GM12872 (cell line): ENCODE results near the gene OR4D10.

Source experiments
- TF ChIP-seq, protein P1 (sequence below): IDR thresholded peaks from 3 replicates; pipeline ENCODE4 v1.5.1; 2011; ENCODE audit warnings: low read depth, mild to moderate bottlenecking, low read length, moderate library complexity; ENCODE audit not compliant: insufficient read depth

OR4D10 gene

DNA sequence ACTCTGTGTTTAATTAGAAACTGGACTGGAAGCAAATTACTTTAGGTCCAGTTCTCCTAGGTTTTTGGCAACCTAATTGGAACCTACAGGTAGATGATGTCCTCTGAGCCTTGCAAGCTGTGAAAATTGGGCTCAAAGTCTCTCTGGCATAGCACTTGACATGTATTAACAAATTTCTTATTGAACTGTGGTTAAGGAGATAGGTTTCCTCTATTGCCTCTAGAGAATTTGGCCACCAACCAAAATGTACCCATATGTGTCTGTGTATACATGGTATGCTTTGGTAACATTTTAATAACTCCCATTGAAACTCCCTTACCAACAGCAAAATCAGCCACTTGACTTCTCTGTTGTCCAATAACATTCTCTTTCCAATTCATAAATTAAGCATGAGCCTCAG, at the start of gene OR4D10:
Gene OR4D10 (plus strand): TSS at position 301 of the 400 bp plus-strand sequence. CDS start 4,115 bp downstream, outside the sequence.
- TF ChIP-seq, protein P1, sequence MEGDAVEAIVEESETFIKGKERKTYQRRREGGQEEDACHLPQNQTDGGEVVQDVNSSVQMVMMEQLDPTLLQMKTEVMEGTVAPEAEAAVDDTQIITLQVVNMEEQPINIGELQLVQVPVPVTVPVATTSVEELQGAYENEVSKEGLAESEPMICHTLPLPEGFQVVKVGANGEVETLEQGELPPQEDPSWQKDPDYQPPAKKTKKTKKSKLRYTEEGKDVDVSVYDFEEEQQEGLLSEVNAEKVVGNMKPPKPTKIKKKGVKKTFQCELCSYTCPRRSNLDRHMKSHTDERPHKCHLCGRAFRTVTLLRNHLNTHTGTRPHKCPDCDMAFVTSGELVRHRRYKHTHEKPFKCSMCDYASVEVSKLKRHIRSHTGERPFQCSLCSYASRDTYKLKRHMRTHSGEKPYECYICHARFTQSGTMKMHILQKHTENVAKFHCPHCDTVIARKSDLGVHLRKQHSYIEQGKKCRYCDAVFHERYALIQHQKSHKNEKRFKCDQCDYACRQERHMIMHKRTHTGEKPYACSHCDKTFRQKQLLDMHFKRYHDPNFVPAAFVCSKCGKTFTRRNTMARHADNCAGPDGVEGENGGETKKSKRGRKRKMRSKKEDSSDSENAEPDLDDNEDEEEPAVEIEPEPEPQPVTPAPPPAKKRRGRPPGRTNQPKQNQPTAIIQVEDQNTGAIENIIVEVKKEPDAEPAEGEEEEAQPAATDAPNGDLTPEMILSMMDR = no peak

DNA sequence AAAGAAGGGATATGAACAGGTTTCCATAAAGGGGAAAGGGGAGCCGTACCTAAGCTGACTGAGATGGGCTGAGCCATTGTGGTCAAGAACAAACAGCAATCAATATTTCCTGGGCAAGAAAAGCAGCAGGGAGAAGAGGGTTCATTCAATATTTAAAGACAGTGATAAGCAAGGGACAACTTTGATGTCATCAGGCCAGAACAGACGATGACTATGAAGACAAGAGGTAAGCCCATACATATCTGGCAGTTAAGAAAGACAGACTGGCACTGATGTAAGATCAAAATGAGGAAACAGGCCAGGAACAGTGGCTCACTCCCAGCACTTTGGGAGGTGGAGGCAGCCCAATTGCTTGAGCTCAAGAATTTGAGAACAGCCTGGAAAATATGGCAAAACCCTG, 49.3 kb upstream of the OR4D10 start:
- TF ChIP-seq, protein P1 = no peak

DNA sequence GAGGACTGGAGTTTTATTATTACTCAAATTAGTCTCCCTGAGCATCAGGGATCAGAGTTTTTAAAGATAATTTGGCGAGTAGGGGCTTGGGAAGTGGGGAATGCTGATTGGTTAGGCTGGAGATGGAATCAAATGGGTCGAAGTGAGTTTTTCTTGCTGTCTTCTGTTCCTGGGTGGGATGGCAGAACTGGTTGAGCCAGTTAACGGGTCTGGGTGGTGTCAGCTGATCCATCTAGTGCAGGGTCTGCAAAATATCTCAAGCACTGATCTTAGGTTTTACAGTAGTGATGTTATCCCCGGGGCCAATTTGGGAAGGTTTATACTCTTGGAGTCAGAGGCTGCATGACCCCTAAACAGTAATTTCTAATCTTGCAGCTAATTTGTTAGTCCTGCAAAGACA, 48.0 kb upstream of the OR4D10 start:
- TF ChIP-seq, protein P1 = no peak

DNA sequence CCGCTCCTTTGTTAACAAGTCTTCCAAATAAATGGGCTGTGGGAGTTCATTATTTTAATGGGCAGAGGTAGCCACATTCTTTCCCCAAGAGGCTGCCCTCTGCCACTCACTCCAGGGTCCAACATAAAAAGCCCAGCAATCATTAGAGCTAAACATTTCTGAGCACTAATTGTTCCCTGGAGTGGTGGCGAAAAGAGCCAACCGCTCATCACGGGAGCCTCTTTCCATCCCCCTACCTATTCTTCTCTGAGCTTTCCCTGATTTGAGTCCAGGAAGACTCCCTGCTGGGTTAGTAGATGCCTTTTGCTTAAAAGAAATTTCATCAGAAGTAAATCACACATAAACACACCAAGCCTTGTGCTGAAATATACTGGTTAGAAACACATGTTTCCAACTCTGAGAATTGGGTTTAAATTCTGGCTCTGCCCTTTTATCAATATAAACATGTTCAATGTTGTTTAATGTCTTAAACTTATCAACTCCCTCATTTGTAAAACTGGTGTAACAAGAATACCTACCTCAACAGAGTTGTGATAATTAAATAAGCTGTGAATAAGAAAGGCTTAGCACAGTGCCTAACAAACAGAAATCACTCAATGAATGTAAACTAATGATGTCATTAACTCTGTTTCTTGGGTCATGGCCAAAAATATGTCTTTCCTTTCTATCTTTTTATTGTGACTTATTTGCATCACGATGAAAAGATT, 46.6 kb upstream of the OR4D10 start, which contains the start of gene OR5A2:
Gene OR5A2 (minus strand): TSS at position 53 of the 707 bp plus-strand sequence. CDS start 3,460 bp downstream, outside the sequence.
- TF ChIP-seq, protein P1 = no peak

DNA sequence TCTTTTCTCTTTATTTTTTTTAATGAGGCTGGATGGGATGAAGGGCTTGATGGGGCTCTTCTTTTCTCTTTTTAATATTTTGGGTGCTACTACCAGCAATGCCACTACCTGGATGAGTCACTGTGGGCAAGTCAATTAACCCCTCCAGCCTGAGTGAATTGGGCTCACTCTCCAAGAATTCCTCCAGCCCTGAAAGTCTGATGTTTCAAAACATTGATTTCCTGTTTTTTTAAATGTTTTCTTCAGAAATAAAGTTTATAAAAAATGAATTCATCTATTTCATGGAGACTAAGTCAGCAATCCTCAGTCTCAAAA, 46.1 kb upstream of the OR4D10 start:
- TF ChIP-seq, protein P1 = no peak

DNA sequence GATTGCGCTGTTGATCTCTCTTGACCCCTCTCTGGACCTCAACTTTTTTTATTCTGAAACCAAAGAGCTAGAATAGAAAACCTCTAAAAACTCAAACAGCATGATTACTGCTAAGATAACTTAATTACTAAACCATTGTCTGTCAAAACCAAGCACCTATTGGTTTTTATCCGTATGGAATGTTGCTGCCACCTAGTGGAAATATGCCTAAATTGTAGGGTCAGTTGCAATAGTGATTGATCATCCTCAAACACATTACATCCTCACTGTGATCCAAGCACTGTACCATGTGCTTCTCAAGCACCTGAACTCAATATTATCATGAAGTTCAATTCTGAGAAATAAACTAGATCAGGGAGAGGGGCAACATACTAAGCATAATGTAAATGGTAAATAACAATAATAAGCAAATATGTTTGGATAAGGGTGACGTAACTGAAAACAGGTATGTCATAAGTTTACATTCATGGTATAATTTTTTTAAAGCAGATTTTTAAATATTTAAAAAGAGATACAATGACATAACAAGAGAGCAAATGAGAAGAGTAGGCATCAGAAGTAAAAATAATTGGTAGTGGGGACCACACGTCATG, 43.1 kb upstream of the OR4D10 start:
- TF ChIP-seq, protein P1 = peak; percentile 70

DNA sequence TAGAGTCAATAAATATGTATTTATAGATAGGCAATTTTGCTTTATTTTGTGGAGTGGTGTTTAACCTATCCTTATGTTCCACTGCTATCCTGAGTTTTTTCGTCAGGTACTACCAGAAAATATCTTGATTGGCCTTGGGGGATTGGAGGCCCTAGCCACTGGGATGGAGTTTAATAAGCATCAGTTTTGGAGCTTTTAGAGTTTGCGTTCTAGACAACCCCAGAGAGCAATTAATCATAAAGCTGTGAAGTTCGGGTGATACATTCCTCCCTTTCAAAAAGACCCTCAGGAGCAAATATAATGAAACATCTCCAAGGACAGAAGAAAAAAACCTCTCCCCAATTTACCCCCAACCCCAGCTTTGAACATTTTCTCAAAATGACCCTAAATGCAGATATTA, 36.9 kb upstream of the OR4D10 start, which contains the start of gene OR5A1:
Gene OR5A1 (plus strand): TSS at position 301 of the 400 bp plus-strand sequence. CDS start 6,700 bp downstream, outside the sequence.
- TF ChIP-seq, protein P1 = no peak
